GM19455 (cell line): Measurements from ENCODE around the gene WDR70.
"Not testable (repeated sequence)": the region's sequence is repeated elsewhere in the genome, so short reads cannot be mapped to it uniquely, and the experiment has no call there.

Experiments
- ATAC-seq: cut with Tn5 transposase; IDR thresholded peaks from one replicate; pipeline ENCODE4 v1.9.1; 2021; ENCODE audit not compliant: unreplicated experiment

Gene WDR70

GRCh38 chr5:37568018-37568753 is 189.1 kb downstream of the WDR70 start:
- ATAC-seq: no peak

- ATAC-seq: no peak
Observed at GRCh38 chr5:37568893-37569292, 189.8 kb downstream of the WDR70 start.

- no peak for ATAC-seq
Observed at GRCh38 chr5:37569466-37569865, 190.3 kb downstream of the WDR70 start.

GRCh38 chr5:37570597-37570996 is 191.5 kb downstream of the WDR70 start:
- no peak for ATAC-seq

GRCh38 chr5:37571985-37572384 is 192.9 kb downstream of the WDR70 start:
- no peak for ATAC-seq

GRCh38 chr5:37575541-37576489 is 196.7 kb downstream of the WDR70 start:
- ATAC-seq: no peak

- no peak for ATAC-seq
Observed at GRCh38 chr5:37576552-37576951, 197.4 kb downstream of the WDR70 start.

GRCh38 chr5:37578176-37578575 is 199.1 kb downstream of the WDR70 start:
- ATAC-seq: no peak

GRCh38 chr5:37580106-37580505 is 201.0 kb downstream of the WDR70 start:
- no peak for ATAC-seq

GRCh38 chr5:37582202-37582601 is 203.1 kb downstream of the WDR70 start:
- no peak for ATAC-seq

- ATAC-seq: not testable (repeated sequence)
Observed at GRCh38 chr5:37593292-37593691, 214.2 kb downstream of the WDR70 start.

- not testable (repeated sequence) for ATAC-seq
Observed at GRCh38 chr5:37594864-37595263, 215.7 kb downstream of the WDR70 start.

GRCh38 chr5:37598733-37599132 is 219.6 kb downstream of the WDR70 start:
- ATAC-seq: no peak

- no peak for ATAC-seq
Observed at GRCh38 chr5:37601163-37601562, 222.0 kb downstream of the WDR70 start.

GRCh38 chr5:37603072-37603471 is 224.0 kb downstream of the WDR70 start:
- ATAC-seq: no peak

GRCh38 chr5:37604290-37604689 is 225.2 kb downstream of the WDR70 start:
- no peak for ATAC-seq

- no peak for ATAC-seq
Observed at GRCh38 chr5:37606148-37606547, 227.0 kb downstream of the WDR70 start.

GRCh38 chr5:37606632-37607248 is 227.6 kb downstream of the WDR70 start:
- ATAC-seq: no peak

GRCh38 chr5:37615184-37615583 is 236.1 kb downstream of the WDR70 start:
- ATAC-seq: no peak

- no peak for ATAC-seq
Observed at GRCh38 chr5:37619353-37619752, 240.2 kb downstream of the WDR70 start.

- ATAC-seq: not testable (repeated sequence)
Observed at GRCh38 chr5:37622354-37622753, 243.2 kb downstream of the WDR70 start.

GRCh38 chr5:37626266-37626665 is 247.1 kb downstream of the WDR70 start:
- ATAC-seq: no peak
